ENCODE data around the gene TTLL5.

DNA sequence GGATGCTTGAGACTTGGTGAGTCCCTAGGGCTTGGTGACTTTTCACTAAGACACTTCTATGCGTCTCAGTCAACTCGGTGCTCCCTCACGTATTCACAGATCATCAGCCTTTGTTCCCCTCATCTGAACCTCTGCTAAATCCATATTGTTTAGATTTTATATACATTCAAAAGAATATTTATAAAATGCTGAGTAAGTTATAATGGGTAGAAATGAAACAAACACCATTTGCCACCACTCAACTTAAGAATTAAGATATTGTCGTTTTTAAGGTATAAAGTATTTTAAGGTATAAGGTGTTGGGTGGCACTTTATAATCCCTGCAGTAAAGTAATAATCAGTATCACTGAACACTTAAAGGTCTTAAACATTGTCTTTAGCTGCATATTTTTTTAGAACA is 103.0 kb downstream of the TTLL5 start:
- TF ChIP-seq, protein P1, sequence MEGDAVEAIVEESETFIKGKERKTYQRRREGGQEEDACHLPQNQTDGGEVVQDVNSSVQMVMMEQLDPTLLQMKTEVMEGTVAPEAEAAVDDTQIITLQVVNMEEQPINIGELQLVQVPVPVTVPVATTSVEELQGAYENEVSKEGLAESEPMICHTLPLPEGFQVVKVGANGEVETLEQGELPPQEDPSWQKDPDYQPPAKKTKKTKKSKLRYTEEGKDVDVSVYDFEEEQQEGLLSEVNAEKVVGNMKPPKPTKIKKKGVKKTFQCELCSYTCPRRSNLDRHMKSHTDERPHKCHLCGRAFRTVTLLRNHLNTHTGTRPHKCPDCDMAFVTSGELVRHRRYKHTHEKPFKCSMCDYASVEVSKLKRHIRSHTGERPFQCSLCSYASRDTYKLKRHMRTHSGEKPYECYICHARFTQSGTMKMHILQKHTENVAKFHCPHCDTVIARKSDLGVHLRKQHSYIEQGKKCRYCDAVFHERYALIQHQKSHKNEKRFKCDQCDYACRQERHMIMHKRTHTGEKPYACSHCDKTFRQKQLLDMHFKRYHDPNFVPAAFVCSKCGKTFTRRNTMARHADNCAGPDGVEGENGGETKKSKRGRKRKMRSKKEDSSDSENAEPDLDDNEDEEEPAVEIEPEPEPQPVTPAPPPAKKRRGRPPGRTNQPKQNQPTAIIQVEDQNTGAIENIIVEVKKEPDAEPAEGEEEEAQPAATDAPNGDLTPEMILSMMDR (conservative IDR thresholded peaks at IDR 0.05; ENCODE audit: low read depth, low read length), result no peak
- TF ChIP-seq EZH2 (IDR thresholded peaks at IDR 0.05; ENCODE audit: low read length, unreplicated experiment), result no peak

Measured in PC-3 (cell line).